ENCODE data around the gene MRPS34.

GRCh38 chr16:1810536-1810935 is 37.6 kb upstream of the MRPS34 start:
- TF ChIP-seq CTCF (IDR thresholded peaks at IDR 0.05) (no peak), EP300 (IDR thresholded peaks at IDR 0.05) (no peak), POLR2A (IDR thresholded peaks at IDR 0.05; ENCODE audit: low read depth) (no peak)
